H9 (cell line): ENCODE data around the gene CPM. TPM values are rescaled to one million over a fixed set of nuclear protein-coding genes. Genes with fewer than 3 reads are reported as not detected.

ENCODE experiments used
- DNase-seq: peaks from one replicate; pipeline ENCODE4 v3.0.0-alpha.2; 2017
- H2AFZ ChIP-seq: one replicate; pipeline ENCODE4 v1.6.1; 2013; ENCODE audit warnings: mild to moderate bottlenecking, low read length, control low read depth, moderate library complexity
- H2AK5ac ChIP-seq: 2 replicates; pipeline ENCODE4 v1.6.1; 2013; ENCODE audit warnings: low read length, control low read depth, mixed read lengths; ENCODE audit not compliant: insufficient read length
- H2BK120ac ChIP-seq: one replicate; pipeline ENCODE4 v1.6.1; 2013; ENCODE audit warnings: low read depth, mild to moderate bottlenecking, low read length, control low read depth, inconsistent platforms; ENCODE audit not compliant: poor library complexity, severe bottlenecking
- H2BK12ac ChIP-seq: 2 replicates; pipeline ENCODE4 v1.6.1; 2013; ENCODE audit warnings: low read length, control low read depth, mixed read lengths, low read depth; ENCODE audit not compliant: insufficient read length
- H2BK15ac ChIP-seq: 2 replicates; pipeline ENCODE4 v1.6.1; 2013; ENCODE audit warnings: low read depth, low read length, control low read depth
- H2BK20ac ChIP-seq: one replicate; pipeline ENCODE4 v1.6.1; 2013; ENCODE audit warnings: low read depth, mild to moderate bottlenecking, low read length, control low read depth, inconsistent platforms; ENCODE audit not compliant: poor library complexity, severe bottlenecking
- H2BK5ac ChIP-seq: 2 replicates; pipeline ENCODE4 v1.6.1; 2013; ENCODE audit warnings: low read length, control low read depth, mixed read lengths; ENCODE audit not compliant: insufficient read length
- H3K14ac ChIP-seq: 2 replicates; pipeline ENCODE4 v1.6.1; 2013; ENCODE audit warnings: low read length, control low read depth; ENCODE audit not compliant: insufficient read depth
- H3K18ac ChIP-seq: 2 replicates; pipeline ENCODE4 v1.6.1; 2013; ENCODE audit warnings: low read depth, mild to moderate bottlenecking, mixed read lengths, low read length, control low read depth; ENCODE audit not compliant: insufficient read length
- H3K23ac ChIP-seq: 2 replicates; pipeline ENCODE4 v1.6.1; 2013; ENCODE audit warnings: low read length, control low read depth, mixed read lengths, low read depth; ENCODE audit not compliant: insufficient read length
- H3K23me2 ChIP-seq: 2 replicates; pipeline ENCODE4 v1.6.1; 2013; ENCODE audit warnings: low read depth, mild to moderate bottlenecking, mixed read lengths, low read length, control low read depth; ENCODE audit not compliant: insufficient read length, poor library complexity, severe bottlenecking
- H3K27ac ChIP-seq: 2 replicates; pipeline ENCODE4 v1.5.1; 2013; ENCODE audit warnings: low read length, control low read depth, mixed read lengths, low read depth; ENCODE audit not compliant: insufficient read length
- H3K27me3 ChIP-seq: 2 replicates; pipeline ENCODE4 v1.6.1; 2013; ENCODE audit warnings: low read length, control low read depth, inconsistent platforms; ENCODE audit not compliant: insufficient read depth
- H3K4ac ChIP-seq: 2 replicates; pipeline ENCODE4 v1.6.1; 2013; ENCODE audit warnings: low read depth, mild to moderate bottlenecking, control low read depth, inconsistent platforms, low read length, moderate library complexity
- H3K4me1 ChIP-seq: 2 replicates; pipeline ENCODE4 v1.6.1; 2013; ENCODE audit warnings: low read length, control low read depth, inconsistent platforms; ENCODE audit not compliant: insufficient read depth
- H3K4me2 ChIP-seq: 2 replicates; pipeline ENCODE4 v1.6.1; 2013; ENCODE audit warnings: low read length, control low read depth, mixed read lengths; ENCODE audit not compliant: insufficient read length, insufficient read depth
- H3K56ac ChIP-seq: 2 replicates; pipeline ENCODE4 v1.6.1; 2013; ENCODE audit warnings: low read depth, mild to moderate bottlenecking, mixed read lengths, low read length, control low read depth; ENCODE audit not compliant: insufficient read length
- H3K79me1 ChIP-seq: 2 replicates; pipeline ENCODE4 v1.6.1; 2013; ENCODE audit warnings: low read depth, mild to moderate bottlenecking, moderate library complexity, low read length, control low read depth, inconsistent platforms; ENCODE audit not compliant: insufficient read depth, poor library complexity, severe bottlenecking
- H3K79me2 ChIP-seq: 2 replicates; pipeline ENCODE4 v1.6.1; 2013; ENCODE audit warnings: low read length, control low read depth, inconsistent platforms; ENCODE audit not compliant: insufficient read depth
- H3K9ac ChIP-seq: 2 replicates; pipeline ENCODE4 v1.6.1; 2013; ENCODE audit warnings: low read length, control low read depth, mixed read lengths; ENCODE audit not compliant: insufficient read length; ENCODE audit errors: extremely low read depth
- H3K9me3 ChIP-seq: one replicate; pipeline ENCODE4 v1.6.1; 2013; ENCODE audit warnings: low read depth, low read length, inconsistent platforms; ENCODE audit not compliant: control insufficient read depth
- H3T11ph ChIP-seq: one replicate; pipeline ENCODE4 v1.6.1; 2013; ENCODE audit warnings: mild to moderate bottlenecking, low read length, control low read depth, inconsistent platforms
- H4K20me1 ChIP-seq: one replicate; pipeline ENCODE4 v1.6.1; 2013; ENCODE audit not compliant: control insufficient read depth, insufficient read length, insufficient read depth
- H4K5ac ChIP-seq: 2 replicates; pipeline ENCODE4 v1.6.1; 2013; ENCODE audit warnings: low read depth, mild to moderate bottlenecking, mixed read lengths, low read length, control low read depth; ENCODE audit not compliant: insufficient read length
- H4K8ac ChIP-seq: replicated peaks from 2 replicates; pipeline ENCODE4 v1.6.1; 2013; ENCODE audit warnings: low read length, control low read depth, mixed read lengths, low read depth; ENCODE audit not compliant: insufficient read length
- H4K91ac ChIP-seq: 2 replicates; pipeline ENCODE4 v1.6.1; 2013; ENCODE audit warnings: low read depth, mild to moderate bottlenecking, moderate library complexity, mixed read lengths, low read length, control low read depth; ENCODE audit not compliant: insufficient read length
- H3K27ac Mint-ChIP-seq, 3 experiments: 2 replicates in 2 of 3; 3 replicates in 1 of 3; pipeline ENCODE4 v1.8.0; 2020 to 2021; ENCODE audit warnings: mixed read lengths in 3 of 3, mild to moderate bottlenecking in 1 of 3, moderate library complexity in 1 of 3
- H3K27me3 Mint-ChIP-seq: 2 replicates; pipeline ENCODE4 v1.8.0; 2021; ENCODE audit warnings: low read depth, mild to moderate bottlenecking, moderate library complexity, mixed read lengths
- H3K36me3 Mint-ChIP-seq, 3 experiments: 2 replicates in 2 of 3; 3 replicates in 1 of 3; pipeline ENCODE4 v1.8.0; 2020 to 2021; ENCODE audit warnings: low read depth in 3 of 3, mixed read lengths in 3 of 3; ENCODE audit not compliant: insufficient read depth in 1 of 3
- H3K4me1 Mint-ChIP-seq, 2 experiments: 2 replicates each; pipeline ENCODE4 v1.8.0; 2020; ENCODE audit warnings: mixed read lengths in 2 of 2
- H3K4me3 Mint-ChIP-seq, 2 experiments: 2 replicates in 1 of 2; 3 replicates in 1 of 2; pipeline ENCODE4 v1.8.0; 2020 to 2021; ENCODE audit warnings: mild to moderate bottlenecking in 2 of 2, mixed read lengths in 2 of 2, moderate library complexity in 1 of 2
- H3K9me3 Mint-ChIP-seq, 2 experiments: 2 replicates in 1 of 2; 3 replicates in 1 of 2; pipeline ENCODE4 v1.8.0; 2020; ENCODE audit warnings: mild to moderate bottlenecking in 2 of 2, mixed read lengths in 2 of 2, moderate library complexity in 1 of 2
- WGBS: extraction: QIAGEN DNeasy Blood & Tissue Kit; methylation state at CpG from one replicate; pipeline ENCODE4 v1.1.7; 2013; ENCODE audit warnings: missing lambda C conversion rate, low lambda C conversion rate, mixed read lengths; ENCODE audit not compliant: insufficient read length; ENCODE audit errors: extremely low coverage; 5-methylcytosine and 5-hydroxymethylcytosine counted together
- total RNA-seq: library from RNA; stranded (reverse); gene quantifications from 2 replicates; pipeline ENCODE4 v1.2.1, GENCODE V29; 2021
- TF ChIP-seq, protein P1 (sequence below): fragments of 200-600 bp; sonication (generic); conservative IDR thresholded peaks from 3 replicates; pipeline ENCODE4 v1.8.0; 2021; ENCODE audit warnings: antibody characterized with exemption, mild to moderate bottlenecking

The CPM gene
- total RNA-seq, 1 experiment from 2014 or later = 1.2 TPM

DNA sequence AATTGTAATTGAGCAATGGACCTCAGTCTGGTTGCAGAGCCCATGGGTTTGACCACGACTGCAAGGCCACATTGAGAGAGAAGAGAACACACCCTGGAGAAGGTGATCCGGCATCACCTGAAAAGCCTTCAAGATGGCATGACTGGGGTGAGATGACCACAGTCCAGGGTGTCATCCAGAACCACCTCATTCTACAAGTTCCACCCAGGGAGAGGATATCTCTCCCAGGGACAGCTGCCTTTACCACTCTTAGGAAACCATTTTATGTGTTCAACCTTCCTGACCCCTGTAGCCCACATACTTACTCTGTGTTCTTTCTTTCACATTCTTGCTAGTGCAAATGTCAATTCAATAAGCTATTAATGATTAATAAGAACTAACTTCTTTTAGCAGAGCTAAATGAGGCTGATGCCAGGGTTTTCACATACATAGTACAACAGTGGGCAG is 43.4 kb upstream of the CPM start:
- H4K5ac ChIP-seq = no peak overlapping the region
- peaks cover 0 to 3% of the 10 kb centered on the region in 2 experiments; a peak in 3 of 5 replicates for H3K9me3 Mint-ChIP-seq
- H4K20me1 ChIP-seq = no peaks in the 10 kb centered on the region
- H4K8ac ChIP-seq = no peak overlapping the region
- H3K79me2 ChIP-seq = no peaks in the 10 kb centered on the region
- TF ChIP-seq, protein P1, sequence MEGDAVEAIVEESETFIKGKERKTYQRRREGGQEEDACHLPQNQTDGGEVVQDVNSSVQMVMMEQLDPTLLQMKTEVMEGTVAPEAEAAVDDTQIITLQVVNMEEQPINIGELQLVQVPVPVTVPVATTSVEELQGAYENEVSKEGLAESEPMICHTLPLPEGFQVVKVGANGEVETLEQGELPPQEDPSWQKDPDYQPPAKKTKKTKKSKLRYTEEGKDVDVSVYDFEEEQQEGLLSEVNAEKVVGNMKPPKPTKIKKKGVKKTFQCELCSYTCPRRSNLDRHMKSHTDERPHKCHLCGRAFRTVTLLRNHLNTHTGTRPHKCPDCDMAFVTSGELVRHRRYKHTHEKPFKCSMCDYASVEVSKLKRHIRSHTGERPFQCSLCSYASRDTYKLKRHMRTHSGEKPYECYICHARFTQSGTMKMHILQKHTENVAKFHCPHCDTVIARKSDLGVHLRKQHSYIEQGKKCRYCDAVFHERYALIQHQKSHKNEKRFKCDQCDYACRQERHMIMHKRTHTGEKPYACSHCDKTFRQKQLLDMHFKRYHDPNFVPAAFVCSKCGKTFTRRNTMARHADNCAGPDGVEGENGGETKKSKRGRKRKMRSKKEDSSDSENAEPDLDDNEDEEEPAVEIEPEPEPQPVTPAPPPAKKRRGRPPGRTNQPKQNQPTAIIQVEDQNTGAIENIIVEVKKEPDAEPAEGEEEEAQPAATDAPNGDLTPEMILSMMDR = no peak
- H3K27me3 ChIP-seq = no peaks in the 10 kb centered on the region
- H3K23ac ChIP-seq = no peak overlapping the region
- H3K27me3 Mint-ChIP-seq = peaks cover 1% of the 10 kb centered on the region
- H3K18ac ChIP-seq = no peak overlapping the region
- H2BK20ac ChIP-seq = no peak overlapping the region
- peaks cover 23 to 25% of the 10 kb centered on the region in 2 experiments for H3K4me1 Mint-ChIP-seq
- H3K4ac ChIP-seq = no peak overlapping the region
- no peaks in the 10 kb centered on the region for H3K9me3 ChIP-seq
- no peak for DNase-seq
- H3K4me2 ChIP-seq = no peak overlapping the region
- H3K36me3 Mint-ChIP-seq = no peaks in the 10 kb centered on the region
- no peak overlapping the region for H3K4me3 Mint-ChIP-seq
- no peak overlapping the region for H3K9ac ChIP-seq
- no peak overlapping the region for H2BK120ac ChIP-seq
- no peak overlapping the region for H2BK5ac ChIP-seq
- H3K79me1 ChIP-seq = no peaks in the 10 kb centered on the region
- peaks cover 2% of the 10 kb centered on the region; the same call in 1 of the 2 replicates for H3K4me1 ChIP-seq
- no peak overlapping the region for H3K14ac ChIP-seq
- no peak overlapping the region for H2BK15ac ChIP-seq
- no peak overlapping the region for H2BK12ac ChIP-seq
- WGBS = no CpG with 5 or more reads among the region's 2 CpGs
- H3K27ac Mint-ChIP-seq = peak overlapping the region in 1 of 3 experiments; percentile 52; a peak in 1 of 7 replicates
- no peak overlapping the region for H3K56ac ChIP-seq
- no peak overlapping the region for H4K91ac ChIP-seq
- no peak overlapping the region for H3K27ac ChIP-seq
- H2AFZ ChIP-seq = no peak overlapping the region
- H2AK5ac ChIP-seq = no peak overlapping the region
- H3T11ph ChIP-seq = no peak overlapping the region
- no peaks in the 10 kb centered on the region for H3K23me2 ChIP-seq
